Left lung (tissue), 10 donors: ENCODE results near the gene CDV3. TPM values are rescaled to one million over a fixed set of nuclear protein-coding genes. Genes with fewer than 3 reads are reported as not detected.

Experiments used
- ATAC-seq: fragments of 200-7000 bp; cut with Tn5 transposase; one replicate; pipeline ENCODE4 v1.9.1; 2020; ENCODE audit warnings: moderate library complexity
- DNase-seq, 4 donors: peaks; one replicate each; pipeline ENCODE4 v3.0.0-alpha.2; 2013 to 2020
- H3K27ac ChIP-seq, 2 donors: fragments of 200-600 bp; sonication (generic) in 1 of 2; one replicate each; pipeline versions ENCODE4 v1.5.0 to v1.8.0; 2020 to 2021
- H3K27me3 ChIP-seq, 2 donors: fragments of 200-600 bp; sonication (generic) in 1 of 2; one replicate each; pipeline versions ENCODE4 v1.5.0 to v1.8.0; 2020 to 2021
- H3K36me3 ChIP-seq, 2 donors: fragments of 200-600 bp; sonication (generic) in 1 of 2; one replicate each; pipeline versions ENCODE4 v1.5.0 to v1.8.0; 2020 to 2021
- H3K4me1 ChIP-seq, 2 donors: fragments of 200-600 bp; one replicate each; pipeline ENCODE4 v1.8.0; 2021
- H3K4me3 ChIP-seq, 2 donors: fragments of 200-600 bp; sonication (generic) in 1 of 2; one replicate each; pipeline versions ENCODE4 v1.5.0 to v1.8.0; 2020 to 2021; ENCODE audit warnings: mild to moderate bottlenecking in 1 of 2
- H3K9me3 ChIP-seq, 2 donors: fragments of 200-600 bp; sonication (generic) in 1 of 2; one replicate each; pipeline versions ENCODE4 v1.5.0 to v1.8.0; 2020 to 2021
- intact Hi-C, 2 donors: fragments of 100-400 bp; cut with DNase I; formaldehyde crosslinking; loops; one replicate each; pipeline versions ENCODE4 v1.11.2 to v1.14.2; 2022
- polyA plus RNA-seq, 6 donors: library from polyadenylated mRNA; unstranded; fragments of 120-200 nt; gene quantifications; one replicate each; pipeline ENCODE4 v1.2.1, GENCODE V29; 2013; ENCODE audit not compliant: insufficient read length in 6 of 6
- total RNA-seq, 2 donors: library from RNA; stranded (reverse); fragmentation: NEBNext Ultra II Directional; extraction: Animal tissue kit (Norgen Biotek cat#: 25700); gene quantifications; one replicate each; pipeline ENCODE4 v1.2.1, GENCODE V29; 2021
- TF ChIP-seq, protein P1 (sequence below), 2 donors: fragments of 200-600 bp; sonication (generic) in 1 of 2; IDR thresholded peaks; one replicate each; pipeline versions ENCODE4 v1.5.0 to v1.8.0; 2021; ENCODE audit warnings: antibody characterized with exemption in 2 of 2
- donor health status: DM: no; HTN: yes; CAD: no.
- donor health status: DM: no; HTN: no; CAD: no.

The CDV3 gene
- total and polyA plus RNA-seq, 8 donors, result 106 to 173 (median 115) TPM

DNA sequence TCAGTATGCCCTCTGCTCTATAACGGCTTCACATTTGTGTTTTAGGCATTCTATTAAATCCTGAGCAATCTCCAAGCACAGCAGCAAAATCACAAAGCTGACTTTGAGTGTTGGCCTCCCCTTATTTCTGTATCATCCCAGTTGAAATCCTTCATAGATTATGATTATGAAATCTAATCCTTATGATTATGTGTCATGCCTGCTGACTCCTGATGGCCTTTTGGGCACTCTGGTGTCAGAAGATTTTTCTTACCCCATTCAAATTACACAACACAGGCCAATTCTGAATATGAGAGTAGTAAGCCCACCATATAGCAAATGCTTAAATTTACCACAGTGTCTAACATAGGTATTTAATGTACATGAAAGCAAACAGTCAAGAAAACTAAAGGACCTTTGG is 34.3 kb downstream of the CDV3 start:
- H3K36me3 ChIP-seq, result peaks cover 0 to 72% of the 10 kb centered on the region in 2 donors
- no peak overlapping the region for H3K4me3 ChIP-seq
- TF ChIP-seq, protein P1, sequence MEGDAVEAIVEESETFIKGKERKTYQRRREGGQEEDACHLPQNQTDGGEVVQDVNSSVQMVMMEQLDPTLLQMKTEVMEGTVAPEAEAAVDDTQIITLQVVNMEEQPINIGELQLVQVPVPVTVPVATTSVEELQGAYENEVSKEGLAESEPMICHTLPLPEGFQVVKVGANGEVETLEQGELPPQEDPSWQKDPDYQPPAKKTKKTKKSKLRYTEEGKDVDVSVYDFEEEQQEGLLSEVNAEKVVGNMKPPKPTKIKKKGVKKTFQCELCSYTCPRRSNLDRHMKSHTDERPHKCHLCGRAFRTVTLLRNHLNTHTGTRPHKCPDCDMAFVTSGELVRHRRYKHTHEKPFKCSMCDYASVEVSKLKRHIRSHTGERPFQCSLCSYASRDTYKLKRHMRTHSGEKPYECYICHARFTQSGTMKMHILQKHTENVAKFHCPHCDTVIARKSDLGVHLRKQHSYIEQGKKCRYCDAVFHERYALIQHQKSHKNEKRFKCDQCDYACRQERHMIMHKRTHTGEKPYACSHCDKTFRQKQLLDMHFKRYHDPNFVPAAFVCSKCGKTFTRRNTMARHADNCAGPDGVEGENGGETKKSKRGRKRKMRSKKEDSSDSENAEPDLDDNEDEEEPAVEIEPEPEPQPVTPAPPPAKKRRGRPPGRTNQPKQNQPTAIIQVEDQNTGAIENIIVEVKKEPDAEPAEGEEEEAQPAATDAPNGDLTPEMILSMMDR (IDR thresholded peaks at IDR 0.05), result no peak
- H3K27ac ChIP-seq, result no peak overlapping the region
- ATAC-seq (no peak), DNase-seq (no peak)
- H3K9me3 ChIP-seq, result no peaks in the 10 kb centered on the region
- H3K27me3 ChIP-seq, result no peaks in the 10 kb centered on the region
- intact Hi-C loops, result no loop called here
- no peaks in the 10 kb centered on the region for H3K4me1 ChIP-seq

DNA sequence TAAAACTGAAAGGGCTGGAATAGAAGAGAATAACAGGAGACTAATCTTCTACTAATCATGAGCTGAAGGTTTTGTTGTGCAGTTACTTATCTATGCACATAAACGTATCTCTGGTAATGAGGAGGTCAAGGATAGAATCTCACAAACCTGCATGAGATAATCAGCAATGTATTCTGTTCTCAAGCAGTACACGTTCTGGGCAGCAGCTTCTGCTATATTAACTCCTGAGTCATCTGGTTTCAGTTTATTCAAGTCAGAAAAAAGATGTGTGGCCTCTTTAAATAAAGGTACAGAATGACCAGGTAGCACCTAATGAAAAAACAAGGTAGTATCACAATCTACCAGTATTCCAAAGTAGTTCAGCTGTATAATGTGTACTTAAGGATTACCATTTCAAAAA is 34.9 kb downstream of the CDV3 start:
- ATAC-seq (no peak), DNase-seq (no peak)
- Histone ChIP-seq H3K9me3 (no peaks in the 10 kb centered on the region), H3K27me3 (no peaks in the 10 kb centered on the region), H3K27ac (no peak overlapping the region), H3K4me1 (no peaks in the 10 kb centered on the region), H3K36me3 (peaks cover 0 to 77% of the 10 kb centered on the region in 2 donors), H3K4me3 (no peak overlapping the region)
- TF ChIP-seq, protein P1 (IDR thresholded peaks at IDR 0.05), result no peak
- intact Hi-C loops, result no loop called here

DNA sequence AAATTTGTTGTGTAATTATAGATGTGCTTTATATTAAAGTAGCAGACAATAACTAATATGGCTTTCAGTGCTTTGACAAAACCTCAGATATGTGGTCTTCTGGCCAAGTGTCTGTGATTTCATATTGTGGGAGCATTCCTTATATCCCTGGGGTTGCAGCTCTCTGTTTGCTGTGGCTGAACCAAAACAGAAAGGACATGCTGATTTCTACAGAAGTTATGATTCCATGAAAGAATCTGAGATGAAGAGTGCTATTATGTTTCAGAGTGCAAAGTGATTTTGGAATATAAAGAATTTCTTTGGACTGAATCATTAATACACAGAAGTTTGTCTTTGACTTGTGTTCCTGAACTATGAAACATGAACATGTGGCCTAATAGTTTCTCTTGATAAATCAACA is 36.5 kb downstream of the CDV3 start:
- Histone ChIP-seq H3K9me3 (no peaks in the 10 kb centered on the region), H3K4me3 (no peak overlapping the region), H3K4me1 (no peaks in the 10 kb centered on the region), H3K27me3 (no peaks in the 10 kb centered on the region), H3K27ac (no peak overlapping the region), H3K36me3 (peaks cover 0 to 86% of the 10 kb centered on the region in 2 donors)
- ATAC-seq (no peak), DNase-seq (no peak)
- intact Hi-C loops, result no loop called here
- TF ChIP-seq, protein P1 (IDR thresholded peaks at IDR 0.05), result no peak

DNA sequence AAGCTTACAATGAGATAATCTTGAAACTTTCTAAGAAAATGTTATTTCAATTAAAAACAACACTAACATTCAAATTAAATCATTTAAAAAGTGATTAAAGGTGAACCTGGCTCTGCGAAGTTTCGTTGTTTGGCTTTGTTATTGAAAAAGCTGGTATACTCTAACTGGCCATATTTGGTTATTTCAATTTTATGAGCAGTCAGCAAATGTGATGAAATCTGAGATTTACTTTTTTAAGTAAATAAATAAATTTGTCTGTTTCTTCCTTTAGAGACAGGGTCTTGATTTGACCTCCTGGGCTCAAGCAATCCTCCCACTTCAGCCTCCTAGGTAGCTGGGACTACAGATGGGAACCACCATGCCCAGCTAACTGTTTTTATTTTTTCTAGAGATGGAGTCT is 38.0 kb downstream of the CDV3 start:
- Histone ChIP-seq H3K27ac (no peak overlapping the region), H3K4me3 (no peak overlapping the region), H3K27me3 (no peaks in the 10 kb centered on the region), H3K9me3 (no peaks in the 10 kb centered on the region), H3K36me3 (peaks cover 0 to 91% of the 10 kb centered on the region in 2 donors), H3K4me1 (no peaks in the 10 kb centered on the region)
- ATAC-seq (no peak), DNase-seq (no peak)
- intact Hi-C loops, result no loop called here
- TF ChIP-seq, protein P1 (IDR thresholded peaks at IDR 0.05), result no peak

DNA sequence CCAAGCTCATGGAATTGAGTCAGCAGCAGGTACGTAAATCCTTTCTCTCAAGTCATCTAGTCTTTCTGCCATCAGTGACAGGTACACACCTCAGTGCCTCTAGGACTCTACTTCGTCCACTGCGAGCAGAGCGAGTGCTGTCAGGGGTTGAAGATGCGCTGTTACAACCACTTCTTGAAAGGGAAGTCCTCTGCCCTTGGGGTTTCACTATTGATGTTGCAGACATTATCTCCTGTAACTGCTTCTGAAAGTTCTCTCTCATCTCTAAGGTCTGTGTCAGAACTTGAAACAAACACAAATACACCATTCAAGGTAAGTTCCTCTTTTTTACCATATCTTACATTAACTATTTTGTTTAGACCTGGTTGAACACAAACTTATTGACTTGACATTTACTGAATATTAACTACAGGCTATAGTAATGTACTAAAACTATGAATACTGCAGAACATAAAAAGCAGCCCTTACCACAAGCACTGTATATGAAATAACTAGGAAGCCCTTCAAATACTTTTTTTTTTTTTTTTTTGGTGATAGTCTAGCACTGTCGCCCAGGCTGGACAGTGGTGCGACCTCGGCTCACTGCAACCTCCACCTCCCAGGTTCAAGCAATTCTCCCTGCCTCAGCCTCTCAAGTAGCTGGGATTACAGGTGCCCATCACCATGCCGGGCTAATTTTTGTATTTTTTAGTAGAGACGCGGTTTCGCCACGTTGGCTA is 46.7 kb downstream of the CDV3 start:
- Histone ChIP-seq H3K9me3 (no peaks in the 10 kb centered on the region), H3K27me3 (no peaks in the 10 kb centered on the region), H3K4me1 (no peaks in the 10 kb centered on the region), H3K4me3 (no peak overlapping the region), H3K27ac (no peak overlapping the region), H3K36me3 (peaks cover 0 to 92% of the 10 kb centered on the region in 2 donors)
- intact Hi-C loops, result no loop called here
- TF ChIP-seq, protein P1 (IDR thresholded peaks at IDR 0.05), result no peak
- ATAC-seq (no peak), DNase-seq (no peak)
